ENCODE measurements around the gene PHTF2.

- TF ChIP-seq POLR2A (IDR thresholded peaks at IDR 0.05), result no peak
- TF ChIP-seq CTCF (IDR thresholded peaks at IDR 0.05), result no peak
Measured at GRCh38 chr7:77837966-77838365, 39.4 kb downstream of the PHTF2 start.

All from ovary (tissue), 3 donors.